Measurements from ENCODE around the gene UBE2G2.

Gene UBE2G2

GRCh38 chr21:44732956-44733355 is 68.7 kb downstream of the UBE2G2 start:
- H3K27ac ChIP-seq: no peak overlapping the region
- TF ChIP-seq CTCF (IDR thresholded peaks at IDR 0.05): no peak
- no peak for TF ChIP-seq ZFX (IDR thresholded peaks at IDR 0.05; ENCODE audit: borderline replicate concordance)

- TF ChIP-seq ZFX (IDR thresholded peaks at IDR 0.05; ENCODE audit: borderline replicate concordance) (no peak), CTCF (IDR thresholded peaks at IDR 0.05) (no peak)
- H3K27ac ChIP-seq: no peak overlapping the region
Observed at GRCh38 chr21:44732263-44732662, 69.4 kb downstream of the UBE2G2 start.

GRCh38 chr21:44730951-44731579 is 70.6 kb downstream of the UBE2G2 start:
- H3K27ac ChIP-seq: no peak overlapping the region
- TF ChIP-seq ZFX (IDR thresholded peaks at IDR 0.05; ENCODE audit: borderline replicate concordance) (no peak), CTCF (IDR thresholded peaks at IDR 0.05) (no peak)

GRCh38 chr21:44730028-44730395 is 71.6 kb downstream of the UBE2G2 start:
- H3K27ac ChIP-seq: no peak overlapping the region
- TF ChIP-seq CTCF (IDR thresholded peaks at IDR 0.05) (no peak), ZFX (IDR thresholded peaks at IDR 0.05; ENCODE audit: borderline replicate concordance) (no peak)

- TF ChIP-seq ZFX (IDR thresholded peaks at IDR 0.05; ENCODE audit: borderline replicate concordance) (no peak), CTCF (IDR thresholded peaks at IDR 0.05) (no peak)
Observed at GRCh38 chr21:44729336-44730027, 72.1 kb downstream of the UBE2G2 start.

GRCh38 chr21:44728716-44729115 is 72.9 kb downstream of the UBE2G2 start:
- H3K27ac ChIP-seq: no peak overlapping the region
- no peak for TF ChIP-seq CTCF (IDR thresholded peaks at IDR 0.05)
- TF ChIP-seq ZFX (IDR thresholded peaks at IDR 0.05; ENCODE audit: borderline replicate concordance): no peak

More at GRCh38 chr21:44729336-44730027, 72.1 kb downstream of the UBE2G2 start:
- no peak overlapping the region for H3K27ac ChIP-seq

- no peak overlapping the region for H3K27ac ChIP-seq
- TF ChIP-seq CTCF (IDR thresholded peaks at IDR 0.05) (no peak), ZFX (IDR thresholded peaks at IDR 0.05; ENCODE audit: borderline replicate concordance) (no peak)
Observed at GRCh38 chr21:44727757-44728156, 73.9 kb downstream of the UBE2G2 start.

Measured in 22Rv1 (cell line).